T-helper 2 cell treated with Interferon-gamma antibody and Interleukin-4, amounts not matched to agents 5 μg/mL and 100 μg/mL, for 36 hours (primary cell): ENCODE data around the gene DGKE.

ENCODE experiments used
- DNase-seq: peaks from one replicate; pipeline ENCODE4 v3.0.0; 2021; ENCODE audit warnings: low spot score
- H3K27ac Mint-ChIP-seq: one replicate; pipeline ENCODE4 v1.8.0; 2021; ENCODE audit warnings: mild to moderate bottlenecking, mixed read lengths
- H3K27me3 Mint-ChIP-seq: one replicate; pipeline ENCODE4 v1.8.0; 2021; ENCODE audit warnings: low read depth, mixed read lengths
- H3K36me3 Mint-ChIP-seq: one replicate; pipeline ENCODE4 v1.8.0; 2021; ENCODE audit warnings: low read depth, mixed read lengths
- H3K4me1 Mint-ChIP-seq: one replicate; pipeline ENCODE4 v1.8.0; 2021; ENCODE audit warnings: low read depth, mixed read lengths
- H3K4me3 Mint-ChIP-seq: one replicate; pipeline ENCODE4 v1.8.0; 2022; ENCODE audit warnings: mild to moderate bottlenecking, moderate library complexity, mixed read lengths
- H3K9me3 Mint-ChIP-seq: one replicate; pipeline ENCODE4 v1.8.0; 2021; ENCODE audit warnings: mixed read lengths

The DGKE gene

DNA sequence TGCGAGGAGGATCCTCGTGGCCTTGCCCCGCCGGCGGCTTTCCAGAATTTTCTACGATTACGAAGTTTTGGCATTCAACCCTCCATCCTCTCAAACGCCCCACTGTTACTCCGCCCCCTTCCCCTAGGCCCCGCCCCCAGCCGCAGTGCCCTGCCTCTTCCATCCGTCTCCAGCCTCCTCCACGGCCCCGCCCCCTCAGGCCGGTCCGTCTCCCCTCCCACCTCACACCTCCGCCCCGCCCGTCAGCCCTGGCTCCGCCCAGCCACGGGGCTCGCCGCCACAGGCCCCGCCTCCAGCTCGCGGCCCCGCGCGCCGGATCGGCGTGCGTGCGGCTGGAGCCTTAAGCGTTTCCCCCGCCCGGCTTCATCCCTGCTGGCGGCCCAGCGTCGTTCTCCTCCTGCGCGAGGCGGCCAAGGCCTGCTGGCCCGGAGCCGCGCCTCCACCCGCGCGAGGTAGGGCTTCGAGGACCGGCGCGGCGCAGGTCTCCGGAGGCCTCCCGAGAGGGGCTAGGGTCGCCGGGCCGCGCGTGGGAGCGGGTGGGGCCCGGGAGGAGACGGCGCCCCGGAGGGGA lies at the start of gene DGKE, which contains the start of gene C17orf67:
Gene DGKE (plus strand): TSS at position 343 of the 571 bp plus-strand sequence. CDS start 645 bp downstream, outside the sequence.
Gene C17orf67 (minus strand): TSS at position 112 of the 571 bp plus-strand sequence. CDS start 18,110 bp downstream, outside the sequence.
- peak; percentile 96 for DNase-seq
- peaks cover 31% of the 10 kb centered on the region for H3K4me1 Mint-ChIP-seq
- H3K9me3 Mint-ChIP-seq: no peaks in the 10 kb centered on the region
- peaks cover 37% of the 10 kb centered on the region for H3K36me3 Mint-ChIP-seq
- H3K4me3 Mint-ChIP-seq: peak within 1 kb of the TSS; percentile 93
- peak within 1 kb of the TSS; percentile 89 for H3K27ac Mint-ChIP-seq
- H3K27me3 Mint-ChIP-seq: no peaks in the 10 kb centered on the region

DNA sequence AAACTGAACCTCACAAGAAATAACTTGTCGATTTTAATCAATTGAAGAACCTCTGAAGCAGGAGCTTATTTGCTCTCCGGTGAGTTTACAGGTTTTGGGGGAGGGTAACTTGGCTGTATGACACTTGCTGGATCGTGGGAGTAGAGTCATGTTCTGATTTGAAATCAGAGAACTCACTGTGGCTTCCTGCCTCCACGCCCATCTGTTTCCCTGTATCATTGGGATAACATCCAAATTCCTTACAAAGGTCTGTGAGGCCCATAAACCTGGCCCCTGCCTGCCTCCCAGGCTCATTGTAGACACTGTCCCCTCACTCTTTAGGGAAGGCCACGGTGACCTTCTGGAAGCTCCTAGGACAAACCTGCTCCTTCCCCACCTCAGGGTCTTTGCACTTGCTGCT lies 48.5 kb upstream of the DGKE start:
- H3K36me3 Mint-ChIP-seq: peaks cover 8% of the 10 kb centered on the region
- no peak for DNase-seq
- peaks cover 36% of the 10 kb centered on the region for H3K4me1 Mint-ChIP-seq
- peak overlapping the region; percentile 75 for H3K27ac Mint-ChIP-seq
- H3K4me3 Mint-ChIP-seq: no peak overlapping the region
- peaks cover 3% of the 10 kb centered on the region for H3K9me3 Mint-ChIP-seq
- no peaks in the 10 kb centered on the region for H3K27me3 Mint-ChIP-seq

DNA sequence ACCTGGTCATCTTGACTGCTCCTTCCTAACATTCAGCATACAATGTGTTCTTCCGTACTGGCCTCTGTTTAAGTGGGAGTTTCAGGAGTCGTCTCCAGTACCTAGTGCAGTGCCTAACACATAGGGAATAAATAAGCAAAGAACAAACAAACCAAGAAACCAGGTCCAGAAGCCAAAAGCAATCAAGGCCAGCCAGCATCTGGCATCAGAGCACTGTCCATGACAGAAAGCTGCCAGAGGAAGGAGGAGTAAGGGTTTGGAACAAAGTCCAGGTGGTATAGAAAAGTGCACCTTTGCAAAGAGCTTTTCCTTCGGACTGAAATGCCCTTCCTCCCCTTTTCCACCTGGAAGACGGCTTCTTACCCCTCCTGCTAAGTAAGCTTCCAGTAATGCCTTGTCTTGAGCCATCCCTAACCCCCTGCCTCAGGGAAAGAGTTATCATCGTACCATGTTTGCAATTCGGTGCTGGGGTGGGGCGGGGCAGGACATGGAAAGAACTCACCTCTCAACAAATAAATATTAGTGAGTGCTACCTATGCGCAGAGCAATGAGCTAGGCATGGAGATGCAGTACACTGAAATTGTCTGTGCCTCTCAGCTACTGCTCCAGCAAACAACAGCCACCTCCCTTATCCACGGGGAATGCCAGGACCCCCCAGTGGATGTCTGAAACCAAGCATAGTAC lies 47.8 kb upstream of the DGKE start:
- Mint-ChIP-seq H3K36me3 (peaks cover 11% of the 10 kb centered on the region), H3K4me3 (peak overlapping the region; percentile 50), H3K27ac (peak overlapping the region; percentile 81), H3K27me3 (no peaks in the 10 kb centered on the region), H3K4me1 (peaks cover 32% of the 10 kb centered on the region), H3K9me3 (peaks cover 6% of the 10 kb centered on the region)
- no peak for DNase-seq

DNA sequence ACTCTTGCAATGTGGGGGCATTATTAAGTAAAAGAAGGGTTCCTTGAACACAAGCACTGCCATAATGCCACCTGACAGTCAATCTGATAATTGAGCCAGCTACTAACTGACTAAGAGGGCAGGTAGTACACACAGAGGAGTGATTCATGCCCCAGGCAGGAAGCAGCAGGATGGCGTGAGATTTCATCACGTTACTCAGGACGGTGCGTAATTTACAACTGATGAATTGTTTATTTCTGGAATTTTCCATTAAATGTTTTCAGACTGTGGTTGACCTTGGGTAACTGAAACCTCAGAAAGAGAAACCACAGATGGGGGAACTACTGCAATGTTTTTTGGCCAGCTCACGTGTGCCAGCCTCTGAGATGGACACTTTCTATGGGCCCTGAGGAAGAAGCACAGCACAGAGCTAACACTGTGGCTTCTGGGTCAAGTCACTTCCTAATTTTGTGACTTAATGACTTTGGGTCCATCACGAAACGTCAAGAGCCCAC lies 46.9 kb upstream of the DGKE start:
- no peaks in the 10 kb centered on the region for H3K27me3 Mint-ChIP-seq
- H3K4me1 Mint-ChIP-seq: peaks cover 32% of the 10 kb centered on the region
- peak overlapping the region; percentile 81 for H3K27ac Mint-ChIP-seq
- DNase-seq: peak; percentile 80
- H3K36me3 Mint-ChIP-seq: peaks cover 12% of the 10 kb centered on the region
- peaks cover 7% of the 10 kb centered on the region for H3K9me3 Mint-ChIP-seq
- H3K4me3 Mint-ChIP-seq: peak overlapping the region; percentile 50

DNA sequence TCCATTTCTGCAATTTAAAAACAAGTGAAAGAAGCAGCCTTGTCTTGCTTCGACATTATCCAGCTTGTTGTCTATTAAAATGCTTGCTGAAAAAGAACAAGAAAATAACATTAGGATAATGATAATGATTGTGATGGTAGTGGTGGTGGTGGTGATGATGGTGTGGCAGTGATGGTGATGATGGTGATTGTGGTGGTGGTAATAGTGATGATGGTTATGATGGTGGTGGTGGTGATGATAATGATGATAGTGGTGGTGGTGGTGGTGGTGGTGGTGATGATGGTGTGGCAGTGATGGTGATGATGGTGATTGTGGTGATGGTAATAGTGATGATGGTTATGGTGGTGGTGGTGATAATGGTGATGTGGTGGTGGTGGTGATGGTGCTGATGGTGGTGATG lies 41.7 kb upstream of the DGKE start:
- H3K27ac Mint-ChIP-seq: peak overlapping the region; percentile 34
- H3K4me3 Mint-ChIP-seq: no peak overlapping the region
- H3K36me3 Mint-ChIP-seq: peaks cover 17% of the 10 kb centered on the region
- H3K4me1 Mint-ChIP-seq: peaks cover 9% of the 10 kb centered on the region
- no peaks in the 10 kb centered on the region for H3K27me3 Mint-ChIP-seq
- DNase-seq: no peak
- H3K9me3 Mint-ChIP-seq: peaks cover 12% of the 10 kb centered on the region

DNA sequence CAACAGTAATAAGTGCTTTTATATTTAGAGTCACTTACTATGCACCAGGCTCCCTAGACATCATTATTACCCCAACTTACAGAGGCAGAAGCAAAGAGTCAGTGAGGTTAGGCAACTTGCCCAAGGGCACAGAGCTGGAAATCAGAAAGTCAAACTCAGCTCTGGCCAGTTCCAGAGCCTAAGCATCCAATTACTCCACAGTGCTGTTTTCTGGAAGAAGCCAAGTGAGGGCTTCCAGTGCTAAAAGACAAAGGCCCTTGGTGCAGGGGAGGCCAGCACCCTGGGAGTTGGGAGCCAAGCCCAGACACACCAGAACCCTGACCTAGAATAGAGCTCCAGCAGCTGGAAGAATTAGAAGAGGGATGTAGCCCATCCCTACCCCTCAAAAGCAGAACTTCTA lies 40.4 kb upstream of the DGKE start:
- Mint-ChIP-seq H3K9me3 (peaks cover 12% of the 10 kb centered on the region), H3K27me3 (no peaks in the 10 kb centered on the region), H3K4me3 (no peak overlapping the region), H3K27ac (no peak overlapping the region), H3K4me1 (peaks cover 1% of the 10 kb centered on the region), H3K36me3 (peaks cover 17% of the 10 kb centered on the region)
- no peak for DNase-seq

DNA sequence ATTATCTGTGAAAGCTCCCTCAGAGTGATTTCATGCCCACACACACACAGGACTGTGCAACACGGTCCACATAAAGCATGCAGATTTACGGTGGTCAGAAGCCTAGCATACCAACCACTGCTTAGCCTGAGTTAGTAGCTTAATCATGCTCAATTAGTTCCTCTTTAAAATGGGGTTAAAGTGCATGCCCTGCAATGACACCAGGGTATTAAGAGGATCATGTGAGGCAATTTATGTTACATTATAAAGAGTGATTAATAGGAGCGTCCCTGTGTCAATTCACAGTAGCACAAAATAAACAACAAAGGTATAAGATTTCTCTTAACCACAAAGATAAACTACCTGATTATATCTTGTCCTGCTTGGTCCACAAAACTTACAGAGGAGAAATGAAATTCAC lies 40.0 kb upstream of the DGKE start:
- H3K4me1 Mint-ChIP-seq: peaks cover 1% of the 10 kb centered on the region
- H3K4me3 Mint-ChIP-seq: no peak overlapping the region
- no peak overlapping the region for H3K27ac Mint-ChIP-seq
- peaks cover 12% of the 10 kb centered on the region for H3K9me3 Mint-ChIP-seq
- H3K36me3 Mint-ChIP-seq: peaks cover 17% of the 10 kb centered on the region
- no peaks in the 10 kb centered on the region for H3K27me3 Mint-ChIP-seq
- no peak for DNase-seq

DNA sequence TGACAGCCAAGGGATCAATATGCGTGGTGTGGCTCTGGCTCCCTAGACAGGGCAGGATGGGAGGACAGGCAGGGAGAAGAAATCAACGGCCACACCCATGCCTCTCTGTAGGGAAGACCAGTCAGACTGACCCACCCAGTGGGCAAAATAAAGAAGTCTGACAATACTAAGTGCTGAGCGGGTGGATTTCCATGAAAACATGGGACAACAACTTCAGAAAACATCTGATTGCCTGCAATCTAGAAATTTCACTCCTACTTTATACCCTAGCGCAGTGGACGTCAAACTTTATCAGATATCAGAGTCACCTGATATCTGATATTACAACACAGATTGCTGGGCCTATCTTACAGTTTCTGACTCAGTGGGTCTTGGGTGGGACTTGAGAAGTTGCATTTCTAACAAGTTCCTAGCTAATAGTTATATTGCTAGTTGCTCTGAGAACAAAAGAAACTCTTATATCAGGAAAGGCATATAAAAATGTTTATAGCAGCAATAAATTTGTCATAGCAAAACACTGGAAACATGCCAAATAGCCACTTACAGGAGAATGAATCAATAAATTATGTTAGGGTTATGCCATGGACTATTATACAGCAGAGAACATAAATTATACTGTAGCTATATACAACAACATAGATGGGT lies 38.6 kb upstream of the DGKE start:
- H3K27ac Mint-ChIP-seq: no peak overlapping the region
- DNase-seq: no peak
- peaks cover 9% of the 10 kb centered on the region for H3K9me3 Mint-ChIP-seq
- no peak overlapping the region for H3K4me3 Mint-ChIP-seq
- peaks cover 3% of the 10 kb centered on the region for H3K4me1 Mint-ChIP-seq
- H3K27me3 Mint-ChIP-seq: peaks cover 1% of the 10 kb centered on the region
- peaks cover 12% of the 10 kb centered on the region for H3K36me3 Mint-ChIP-seq

DNA sequence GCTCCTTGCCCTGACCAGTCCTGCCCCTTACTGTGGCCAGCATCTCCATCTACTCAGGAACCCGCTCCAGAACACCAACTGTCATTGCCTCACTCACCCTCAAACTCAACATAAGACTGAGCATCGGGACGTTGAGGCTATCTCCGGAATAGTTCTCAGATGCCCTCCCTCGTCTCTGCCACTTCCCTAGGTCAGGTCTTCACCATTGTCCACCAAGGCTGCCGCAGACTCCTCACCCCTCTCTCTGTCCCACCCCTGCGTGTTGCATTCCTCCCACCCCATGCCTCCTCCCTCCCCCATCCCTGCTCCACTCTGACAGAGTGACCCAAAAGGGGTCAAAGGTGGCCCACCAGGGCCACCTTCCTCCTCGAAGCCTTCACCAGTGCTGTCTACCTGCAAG lies 37.4 kb upstream of the DGKE start:
- Mint-ChIP-seq H3K27ac (no peak overlapping the region), H3K36me3 (peaks cover 8% of the 10 kb centered on the region), H3K4me3 (no peak overlapping the region), H3K27me3 (peaks cover 3% of the 10 kb centered on the region), H3K4me1 (peaks cover 3% of the 10 kb centered on the region), H3K9me3 (peaks cover 6% of the 10 kb centered on the region)
- DNase-seq: no peak

DNA sequence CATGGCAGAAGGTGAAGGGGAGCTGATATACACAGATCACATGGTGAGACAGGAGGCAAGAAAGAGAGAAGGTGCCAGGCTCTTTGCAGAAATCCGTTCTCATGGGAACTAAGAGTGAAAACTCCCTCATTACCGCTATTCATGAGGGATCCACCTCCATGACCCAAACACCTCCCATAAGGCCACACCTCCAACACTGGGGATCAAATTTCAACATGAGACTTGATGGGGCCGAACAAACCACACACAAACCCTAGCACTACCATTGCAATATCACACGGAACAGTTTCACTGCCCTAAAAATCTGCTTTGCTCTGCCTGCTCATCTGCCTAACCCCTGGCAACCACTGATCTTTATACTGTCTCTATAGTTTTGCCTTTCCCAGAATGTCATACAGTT lies 35.0 kb upstream of the DGKE start:
- H3K9me3 Mint-ChIP-seq: no peaks in the 10 kb centered on the region
- H3K4me1 Mint-ChIP-seq: peaks cover 3% of the 10 kb centered on the region
- H3K4me3 Mint-ChIP-seq: no peak overlapping the region
- H3K27me3 Mint-ChIP-seq: peaks cover 3% of the 10 kb centered on the region
- no peak overlapping the region for H3K27ac Mint-ChIP-seq
- H3K36me3 Mint-ChIP-seq: no peaks in the 10 kb centered on the region
- DNase-seq: no peak

DNA sequence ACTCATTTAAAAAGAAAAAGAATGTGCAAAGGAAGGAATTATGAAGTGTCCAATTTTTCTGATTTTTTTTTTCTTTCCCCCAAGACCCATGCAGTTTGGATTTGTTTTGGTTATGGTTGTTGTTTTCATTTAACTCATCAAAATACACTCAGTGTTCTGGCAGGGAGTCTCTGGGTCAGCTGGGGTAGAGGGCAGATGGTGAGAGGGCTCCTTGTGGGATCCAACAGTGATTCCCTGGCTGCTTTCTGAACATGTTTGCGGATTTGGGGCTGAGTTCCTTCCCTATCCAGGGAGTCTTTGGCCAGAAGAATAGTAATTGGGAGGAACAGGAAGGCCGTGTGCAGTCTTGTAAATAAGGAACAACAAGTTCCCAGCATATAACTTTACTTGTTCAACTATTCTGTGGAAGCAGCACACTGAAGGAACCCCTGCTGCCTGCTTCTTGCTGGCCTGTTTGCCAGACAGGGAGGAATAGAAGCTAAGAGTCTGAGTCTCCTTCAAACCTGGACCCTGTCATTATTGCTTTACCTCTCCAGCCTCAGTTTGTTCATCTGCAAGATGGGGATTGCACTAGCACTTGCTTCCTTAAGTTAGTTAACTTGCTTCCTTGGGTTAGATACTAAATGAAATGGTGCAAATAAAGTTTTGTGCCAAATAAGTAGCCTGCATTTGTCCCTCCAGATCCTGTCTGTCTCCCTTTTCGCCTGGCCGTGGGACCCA lies 32.3 kb upstream of the DGKE start:
- Mint-ChIP-seq H3K4me1 (peaks cover 2% of the 10 kb centered on the region), H3K9me3 (no peaks in the 10 kb centered on the region), H3K27ac (no peak overlapping the region), H3K36me3 (no peaks in the 10 kb centered on the region), H3K4me3 (no peak overlapping the region), H3K27me3 (peaks cover 3% of the 10 kb centered on the region)
- DNase-seq: no peak

DNA sequence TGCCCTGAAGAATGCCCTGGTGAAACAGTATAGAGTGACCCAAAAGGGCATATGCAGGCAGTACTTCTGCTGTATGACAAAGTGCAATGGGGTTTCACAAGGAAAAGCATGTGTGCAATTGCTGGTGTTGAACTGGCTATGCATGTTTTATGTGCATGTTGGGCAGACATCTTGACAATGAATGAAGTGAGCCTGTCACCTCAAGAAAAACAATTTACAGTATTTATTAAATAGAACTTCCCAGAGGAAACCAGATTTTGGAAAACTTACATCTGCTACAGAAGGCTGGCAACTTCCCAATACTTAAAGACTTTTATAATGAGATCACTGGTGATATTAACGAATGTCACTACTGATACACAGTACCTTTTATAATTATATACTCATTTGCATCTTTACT lies 30.9 kb upstream of the DGKE start:
- Mint-ChIP-seq H3K27me3 (peaks cover 3% of the 10 kb centered on the region), H3K4me1 (peaks cover 2% of the 10 kb centered on the region), H3K4me3 (no peak overlapping the region), H3K27ac (no peak overlapping the region), H3K9me3 (no peaks in the 10 kb centered on the region), H3K36me3 (no peaks in the 10 kb centered on the region)
- no peak for DNase-seq

DNA sequence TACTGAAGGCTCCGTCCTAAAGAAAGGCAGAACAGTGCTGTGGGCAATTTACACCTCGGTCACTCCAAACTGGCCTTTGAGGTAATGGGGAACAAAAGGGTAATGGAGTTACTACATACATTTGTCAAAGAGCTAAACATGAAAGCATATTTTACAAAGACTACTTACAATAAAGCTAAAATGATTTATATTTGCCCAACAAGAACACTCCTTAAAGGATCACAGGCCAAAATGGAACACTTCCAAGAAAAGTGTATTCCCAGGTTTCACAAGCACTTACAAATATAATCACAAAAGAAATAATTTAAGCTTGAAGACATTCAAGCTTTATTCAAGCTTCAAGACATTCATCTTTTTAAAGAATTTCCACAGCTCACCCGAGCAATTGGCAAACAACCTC lies 29.5 kb upstream of the DGKE start:
- no peak for DNase-seq
- Mint-ChIP-seq H3K27me3 (peaks cover 3% of the 10 kb centered on the region), H3K27ac (no peak overlapping the region), H3K36me3 (no peaks in the 10 kb centered on the region), H3K4me1 (no peaks in the 10 kb centered on the region), H3K9me3 (no peaks in the 10 kb centered on the region), H3K4me3 (no peak overlapping the region)

DNA sequence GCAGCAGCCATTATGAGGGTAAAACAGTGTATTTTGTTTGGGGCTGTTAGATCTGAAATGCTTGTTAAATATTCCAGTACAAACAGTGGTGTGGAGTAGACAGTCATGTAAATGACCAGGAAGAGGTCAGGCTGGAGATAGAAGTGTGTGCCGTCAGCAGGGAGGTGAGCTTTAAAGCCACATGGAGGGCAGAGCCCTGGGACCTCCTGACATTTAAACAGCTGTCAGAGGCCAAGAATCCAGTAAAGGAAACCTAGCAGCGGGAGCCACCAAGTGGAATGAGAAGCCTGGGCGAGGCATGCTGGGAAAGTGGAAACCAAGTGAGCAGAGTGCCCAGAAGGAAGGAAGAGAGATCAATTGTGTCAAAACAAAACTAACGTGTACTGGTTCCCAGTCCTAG lies 27.0 kb upstream of the DGKE start:
- no peak for DNase-seq
- H3K36me3 Mint-ChIP-seq: no peaks in the 10 kb centered on the region
- H3K27ac Mint-ChIP-seq: no peak overlapping the region
- H3K9me3 Mint-ChIP-seq: no peaks in the 10 kb centered on the region
- no peak overlapping the region for H3K4me3 Mint-ChIP-seq
- H3K27me3 Mint-ChIP-seq: no peaks in the 10 kb centered on the region
- H3K4me1 Mint-ChIP-seq: no peaks in the 10 kb centered on the region
